ENCODE results near the gene SAP25.

Gene SAP25

GRCh38 chr7:100582041-100582579 lies 8.4 kb upstream of the SAP25 start:
- TF ChIP-seq CTCF (IDR thresholded peaks at IDR 0.05; ENCODE audit: low read depth, low read length, missing control alignments), result no peak
- in situ Hi-C loops (cut with HindIII; ENCODE audit: low sequenced_read_pairs), result no loop called here
- no peak overlapping the region for H3K4me3 ChIP-seq (ENCODE audit: low read depth, low read length)
- DNase-seq (ENCODE audit: low read depth), result no peak

- in situ Hi-C loops (cut with HindIII; ENCODE audit: low sequenced_read_pairs), result no loop called here
- no peak for DNase-seq (ENCODE audit: low read depth)
- no peak overlapping the region for H3K4me3 ChIP-seq (ENCODE audit: low read depth, low read length)
- TF ChIP-seq CTCF (IDR thresholded peaks at IDR 0.05; ENCODE audit: low read depth, low read length, missing control alignments), result no peak
These were observed 7.0 kb upstream of the SAP25 start for GRCh38 chr7:100580466-100581283.

- no peak overlapping the region for H3K4me3 ChIP-seq (ENCODE audit: low read depth, low read length)
- TF ChIP-seq CTCF (IDR thresholded peaks at IDR 0.05; ENCODE audit: low read depth, low read length, missing control alignments), result no peak
- in situ Hi-C loops (cut with HindIII; ENCODE audit: low sequenced_read_pairs), result no loop called here
- no peak for DNase-seq (ENCODE audit: low read depth)
These were observed 4.8 kb upstream of the SAP25 start for GRCh38 chr7:100578246-100579183.

GRCh38 chr7:100577507-100577906 lies 3.8 kb upstream of the SAP25 start:
- no peak overlapping the region for H3K4me3 ChIP-seq (ENCODE audit: low read depth, low read length)
- no peak for DNase-seq (ENCODE audit: low read depth)
- in situ Hi-C loops (cut with HindIII; ENCODE audit: low sequenced_read_pairs), result no loop called here
- no peak for TF ChIP-seq CTCF (IDR thresholded peaks at IDR 0.05; ENCODE audit: low read depth, low read length, missing control alignments)

GRCh38 chr7:100577103-100577502 lies 3.4 kb upstream of the SAP25 start:
- TF ChIP-seq CTCF (IDR thresholded peaks at IDR 0.05; ENCODE audit: low read depth, low read length, missing control alignments), result no peak
- DNase-seq (ENCODE audit: low read depth), result no peak
- H3K4me3 ChIP-seq (ENCODE audit: low read depth, low read length), result no peak overlapping the region
- in situ Hi-C loops (cut with HindIII; ENCODE audit: low sequenced_read_pairs), result no loop called here

GRCh38 chr7:100576384-100576993 lies 2.8 kb upstream of the SAP25 start:
- no peak overlapping the region for H3K4me3 ChIP-seq (ENCODE audit: low read depth, low read length)
- DNase-seq (ENCODE audit: low read depth), result no peak
- in situ Hi-C loops (cut with HindIII; ENCODE audit: low sequenced_read_pairs), result no loop called here
- no peak for TF ChIP-seq CTCF (IDR thresholded peaks at IDR 0.05; ENCODE audit: low read depth, low read length, missing control alignments)

All from astrocyte of the cerebellum (primary cell).